ENCODE data around the gene POR. TPM values are rescaled to one million over a fixed set of nuclear protein-coding genes. Genes with fewer than 3 reads are reported as not detected.

POR gene
- 61.0 TPM for polyA plus RNA-seq (2013, experiment 1 of 2)
- 62.9 TPM for polyA plus RNA-seq (2013, experiment 2 of 2)

- peak within 1 kb of the TSS; percentile 96 for H3K4me2 ChIP-seq (ENCODE audit: insufficient read depth, low read length, poor library complexity, severe bottlenecking)
- H4K91ac ChIP-seq (ENCODE audit: low read depth, low read length, poor library complexity), result no peak within 1 kb of the TSS
- H3K18ac ChIP-seq (ENCODE audit: low read length), result peak within 1 kb of the TSS; percentile 97
- peaks cover 0 to 3% of the 10 kb centered on the region in 2 donors for H3K36me3 ChIP-seq (replicated peaks in 1 of 2; ENCODE audit: control insufficient read depth in 2 of 2, insufficient read depth in 2 of 2, low read length in 2 of 2)
- H2AK5ac ChIP-seq (ENCODE audit: low read depth, low read length), result peak within 1 kb of the TSS; percentile 90
- DNase-seq (ENCODE audit: low spot score), result peak; percentile 95
- H3K27me3 ChIP-seq (ENCODE audit: control insufficient read depth in 3 of 3, insufficient read depth in 3 of 3, low read depth in 1 of 3, low read length in 3 of 3), result no peaks in the 10 kb centered on the region
- peak within 1 kb of the TSS; percentile 92 for H2BK5ac ChIP-seq (ENCODE audit: low read length)
- peak within 1 kb of the TSS; percentile 60 for H2BK15ac ChIP-seq (ENCODE audit: low read length)
- H3K4ac ChIP-seq (ENCODE audit: low read length), result peak within 1 kb of the TSS; percentile 76
- peak within 1 kb of the TSS; percentile 90 for H3K14ac ChIP-seq (ENCODE audit: low read length)
- H2BK120ac ChIP-seq (ENCODE audit: low read depth, low read length), result peak within 1 kb of the TSS; percentile 79
- H4K8ac ChIP-seq (ENCODE audit: low read depth, low read length), result peak within 1 kb of the TSS; percentile 82
- H3K9me3 ChIP-seq (replicated peaks in 1 of 2; ENCODE audit: control insufficient read depth in 2 of 2, insufficient read depth in 1 of 2, low read depth in 1 of 2, low read length in 2 of 2), result no peaks in the 10 kb centered on the region
- peak within 1 kb of the TSS; percentile 96 for H3K9ac ChIP-seq (ENCODE audit: low read depth, low read length, poor library complexity)
- peak within 1 kb of the TSS; percentile 68 for H3K27ac ChIP-seq (replicated peaks; ENCODE audit: low read length)
- H3K4me3 ChIP-seq (ENCODE audit: low read length in 2 of 2), result peak within 1 kb of the TSS; percentile 71 to 90
- peak within 1 kb of the TSS; percentile 100 for H3K23ac ChIP-seq (ENCODE audit: low read depth, low read length, poor library complexity)
- peak within 1 kb of the TSS; percentile 89 for H2AFZ ChIP-seq (ENCODE audit: low read length)
- H2BK12ac ChIP-seq (ENCODE audit: low read length), result no peak within 1 kb of the TSS
- peaks cover 0 to 7% of the 10 kb centered on the region in 2 donors for H3K4me1 ChIP-seq (ENCODE audit: control insufficient read depth in 2 of 2, insufficient read depth in 1 of 2, low read depth in 1 of 2, low read length in 2 of 2)
- H3K79me1 ChIP-seq (ENCODE audit: low read depth, low read length), result peaks cover 11% of the 10 kb centered on the region
- WGBS, 2 donors (ENCODE audit: extremely low coverage in 2 of 2, insufficient read length in 2 of 2, insufficient replicate concordance in 1 of 2), result no CpG with 5 or more reads among the region's 82 CpGs
These were observed at the start of gene POR for GRCh38 chr7:75914655-75915415. POR (plus strand) TSS chr7:75915155; CDS start chr7:75954002, 38,847 bp downstream.

- Histone ChIP-seq H3K27me3 (ENCODE audit: control insufficient read depth in 3 of 3, insufficient read depth in 3 of 3, low read depth in 1 of 3, low read length in 3 of 3) (no peaks in the 10 kb centered on the region), H3K9ac (ENCODE audit: low read depth, low read length, poor library complexity) (no peak overlapping the region), H3K23ac (ENCODE audit: low read depth, low read length, poor library complexity) (no peak overlapping the region), H2BK120ac (ENCODE audit: low read depth, low read length) (no peak overlapping the region), H3K4me3 (ENCODE audit: low read length in 2 of 2) (no peak overlapping the region), H2BK5ac (ENCODE audit: low read length) (no peak overlapping the region), H2AK5ac (ENCODE audit: low read depth, low read length) (no peak overlapping the region), H3K9me3 (replicated peaks in 1 of 2; ENCODE audit: control insufficient read depth in 2 of 2, insufficient read depth in 1 of 2, low read depth in 1 of 2, low read length in 2 of 2) (peaks cover 0 to 3% of the 10 kb centered on the region in 2 donors), H3K14ac (ENCODE audit: low read length) (no peak overlapping the region), H4K91ac (ENCODE audit: low read depth, low read length, poor library complexity) (no peak overlapping the region), H3K79me1 (ENCODE audit: low read depth, low read length) (no peaks in the 10 kb centered on the region), H3K27ac (replicated peaks; ENCODE audit: low read length) (no peak overlapping the region), H2BK12ac (ENCODE audit: low read length) (no peak overlapping the region), H2AFZ (ENCODE audit: low read length) (no peak overlapping the region), H4K8ac (ENCODE audit: low read depth, low read length) (no peak overlapping the region), H3K18ac (ENCODE audit: low read length) (no peak overlapping the region), H3K4me1 (ENCODE audit: control insufficient read depth in 2 of 2, insufficient read depth in 1 of 2, low read depth in 1 of 2, low read length in 2 of 2) (peaks cover 0 to 5% of the 10 kb centered on the region in 2 donors), H3K36me3 (replicated peaks in 1 of 2; ENCODE audit: control insufficient read depth in 2 of 2, insufficient read depth in 2 of 2, low read length in 2 of 2) (no peaks in the 10 kb centered on the region), H3K4me2 (ENCODE audit: insufficient read depth, low read length, poor library complexity, severe bottlenecking) (no peak overlapping the region), H3K4ac (ENCODE audit: low read length) (no peak overlapping the region), H2BK15ac (ENCODE audit: low read length) (no peak overlapping the region)
- DNase-seq (ENCODE audit: low spot score), result no peak
- WGBS, 2 donors (ENCODE audit: extremely low coverage in 2 of 2, insufficient read length in 2 of 2, insufficient replicate concordance in 1 of 2), result no CpG with 5 or more reads among the region's 5 CpGs
These were observed 48.9 kb upstream of the POR start for GRCh38 chr7:75866114-75866488.

- H2BK5ac ChIP-seq (ENCODE audit: low read length), result no peak overlapping the region
- H2AFZ ChIP-seq (ENCODE audit: low read length), result peak overlapping the region; percentile 53
- H3K4me3 ChIP-seq (ENCODE audit: low read length in 2 of 2), result no peak overlapping the region
- no peak overlapping the region for H3K27ac ChIP-seq (replicated peaks; ENCODE audit: low read length)
- H3K9ac ChIP-seq (ENCODE audit: low read depth, low read length, poor library complexity), result peak overlapping the region; percentile 64
- no peak overlapping the region for H3K18ac ChIP-seq (ENCODE audit: low read length)
- H2AK5ac ChIP-seq (ENCODE audit: low read depth, low read length), result no peak overlapping the region
- no peak overlapping the region for H3K4ac ChIP-seq (ENCODE audit: low read length)
- H2BK15ac ChIP-seq (ENCODE audit: low read length), result no peak overlapping the region
- DNase-seq (ENCODE audit: low spot score), result peak; percentile 56
- no peak overlapping the region for H3K23ac ChIP-seq (ENCODE audit: low read depth, low read length, poor library complexity)
- H3K4me2 ChIP-seq (ENCODE audit: insufficient read depth, low read length, poor library complexity, severe bottlenecking), result no peak overlapping the region
- WGBS, 2 donors (ENCODE audit: extremely low coverage in 2 of 2, insufficient read length in 2 of 2, insufficient replicate concordance in 1 of 2), result no CpG with 5 or more reads among the region's 19 CpGs
- H2BK120ac ChIP-seq (ENCODE audit: low read depth, low read length), result no peak overlapping the region
- H4K91ac ChIP-seq (ENCODE audit: low read depth, low read length, poor library complexity), result no peak overlapping the region
- H2BK12ac ChIP-seq (ENCODE audit: low read length), result no peak overlapping the region
- no peak overlapping the region for H4K8ac ChIP-seq (ENCODE audit: low read depth, low read length)
- no peaks in the 10 kb centered on the region for H3K36me3 ChIP-seq (replicated peaks in 1 of 2; ENCODE audit: control insufficient read depth in 2 of 2, insufficient read depth in 2 of 2, low read length in 2 of 2)
- no peaks in the 10 kb centered on the region for H3K79me1 ChIP-seq (ENCODE audit: low read depth, low read length)
- H3K9me3 ChIP-seq (replicated peaks in 1 of 2; ENCODE audit: control insufficient read depth in 2 of 2, insufficient read depth in 1 of 2, low read depth in 1 of 2, low read length in 2 of 2), result peaks cover 0 to 3% of the 10 kb centered on the region in 2 donors
- H3K4me1 ChIP-seq (ENCODE audit: control insufficient read depth in 2 of 2, insufficient read depth in 1 of 2, low read depth in 1 of 2, low read length in 2 of 2), result peaks cover 0 to 5% of the 10 kb centered on the region in 2 donors
- no peak overlapping the region for H3K14ac ChIP-seq (ENCODE audit: low read length)
- no peaks in the 10 kb centered on the region for H3K27me3 ChIP-seq (ENCODE audit: control insufficient read depth in 3 of 3, insufficient read depth in 3 of 3, low read depth in 1 of 3, low read length in 3 of 3)
These were observed 48.2 kb upstream of the POR start for GRCh38 chr7:75866489-75867389.

- H2BK15ac ChIP-seq (ENCODE audit: low read length), result no peak overlapping the region
- no peak overlapping the region for H3K4me3 ChIP-seq (ENCODE audit: low read length in 2 of 2)
- H2BK5ac ChIP-seq (ENCODE audit: low read length), result no peak overlapping the region
- no peak overlapping the region for H3K18ac ChIP-seq (ENCODE audit: low read length)
- no peak overlapping the region for H4K91ac ChIP-seq (ENCODE audit: low read depth, low read length, poor library complexity)
- no CpG with 5 or more reads among the region's 4 CpGs for WGBS, 2 donors (ENCODE audit: extremely low coverage in 2 of 2, insufficient read length in 2 of 2, insufficient replicate concordance in 1 of 2)
- peak overlapping the region; percentile 53 for H2AFZ ChIP-seq (ENCODE audit: low read length)
- H3K4me2 ChIP-seq (ENCODE audit: insufficient read depth, low read length, poor library complexity, severe bottlenecking), result no peak overlapping the region
- H3K4ac ChIP-seq (ENCODE audit: low read length), result no peak overlapping the region
- H3K9ac ChIP-seq (ENCODE audit: low read depth, low read length, poor library complexity), result no peak overlapping the region
- H3K27me3 ChIP-seq (ENCODE audit: control insufficient read depth in 3 of 3, insufficient read depth in 3 of 3, low read depth in 1 of 3, low read length in 3 of 3), result no peaks in the 10 kb centered on the region
- H3K4me1 ChIP-seq (ENCODE audit: control insufficient read depth in 2 of 2, insufficient read depth in 1 of 2, low read depth in 1 of 2, low read length in 2 of 2), result peaks cover 0 to 5% of the 10 kb centered on the region in 2 donors
- H4K8ac ChIP-seq (ENCODE audit: low read depth, low read length), result no peak overlapping the region
- H3K36me3 ChIP-seq (replicated peaks in 1 of 2; ENCODE audit: control insufficient read depth in 2 of 2, insufficient read depth in 2 of 2, low read length in 2 of 2), result no peaks in the 10 kb centered on the region
- H3K14ac ChIP-seq (ENCODE audit: low read length), result no peak overlapping the region
- peaks cover 0 to 3% of the 10 kb centered on the region in 2 donors for H3K9me3 ChIP-seq (replicated peaks in 1 of 2; ENCODE audit: control insufficient read depth in 2 of 2, insufficient read depth in 1 of 2, low read depth in 1 of 2, low read length in 2 of 2)
- H2AK5ac ChIP-seq (ENCODE audit: low read depth, low read length), result no peak overlapping the region
- H3K27ac ChIP-seq (replicated peaks; ENCODE audit: low read length), result no peak overlapping the region
- no peak overlapping the region for H2BK12ac ChIP-seq (ENCODE audit: low read length)
- H3K23ac ChIP-seq (ENCODE audit: low read depth, low read length, poor library complexity), result no peak overlapping the region
- H3K79me1 ChIP-seq (ENCODE audit: low read depth, low read length), result no peaks in the 10 kb centered on the region
- H2BK120ac ChIP-seq (ENCODE audit: low read depth, low read length), result no peak overlapping the region
- DNase-seq (ENCODE audit: low spot score), result no peak
These were observed 47.6 kb upstream of the POR start for GRCh38 chr7:75867390-75867717.

All from neuronal stem cell (in vitro differentiated cells).